GM18870 (cell line): ENCODE data around the gene INSYN1.
"Not testable (repeated sequence)": the region's sequence is repeated elsewhere in the genome, so short reads cannot be mapped to it uniquely, and the experiment has no call there.

Experiments used
- ATAC-seq: cut with Tn5 transposase; IDR thresholded peaks from one replicate; pipeline ENCODE4 v1.9.1; 2021; ENCODE audit warnings: moderate library complexity; ENCODE audit not compliant: unreplicated experiment

Gene INSYN1

GRCh38 chr15:73716417-73716816, 36.7 kb downstream of the INSYN1 start:
- ATAC-seq = no peak

- ATAC-seq = no peak
These were observed 37.7 kb downstream of the INSYN1 start for GRCh38 chr15:73715417-73715816.

- ATAC-seq = no peak
These were observed 38.4 kb downstream of the INSYN1 start for GRCh38 chr15:73714695-73715301.

- no peak for ATAC-seq
These were observed 41.0 kb downstream of the INSYN1 start for GRCh38 chr15:73712107-73712506.

GRCh38 chr15:73711526-73711925, 41.6 kb downstream of the INSYN1 start:
- ATAC-seq = no peak

- no peak for ATAC-seq
These were observed 42.8 kb downstream of the INSYN1 start for GRCh38 chr15:73710321-73710720.

- ATAC-seq = no peak
These were observed 43.5 kb downstream of the INSYN1 start for GRCh38 chr15:73709686-73710085.

- ATAC-seq = no peak
These were observed 43.9 kb downstream of the INSYN1 start for GRCh38 chr15:73709241-73709640.

DNA sequence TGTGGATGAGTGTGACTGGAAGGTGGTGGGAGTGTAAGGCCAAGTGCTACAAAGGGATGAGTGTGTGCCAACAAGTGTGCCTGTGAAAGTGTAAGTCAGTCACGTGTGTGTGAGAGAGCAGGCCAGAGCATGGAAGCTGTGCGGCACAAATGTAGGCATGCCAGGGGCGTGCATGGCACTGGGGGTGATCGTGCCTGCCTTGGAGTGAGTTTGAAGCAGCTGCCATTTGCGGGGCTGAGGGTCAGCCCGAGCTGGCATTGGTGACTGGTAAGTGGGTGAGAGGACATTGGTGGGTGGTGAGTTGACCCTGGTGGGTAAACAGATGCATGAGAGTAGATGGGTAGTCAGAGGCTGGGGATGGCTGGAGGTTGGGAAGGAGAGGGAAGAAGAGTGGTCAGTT, 44.5 kb downstream of the INSYN1 start:
- no peak for ATAC-seq

GRCh38 chr15:73704869-73705645, 48.1 kb downstream of the INSYN1 start:
- no peak for ATAC-seq

DNA sequence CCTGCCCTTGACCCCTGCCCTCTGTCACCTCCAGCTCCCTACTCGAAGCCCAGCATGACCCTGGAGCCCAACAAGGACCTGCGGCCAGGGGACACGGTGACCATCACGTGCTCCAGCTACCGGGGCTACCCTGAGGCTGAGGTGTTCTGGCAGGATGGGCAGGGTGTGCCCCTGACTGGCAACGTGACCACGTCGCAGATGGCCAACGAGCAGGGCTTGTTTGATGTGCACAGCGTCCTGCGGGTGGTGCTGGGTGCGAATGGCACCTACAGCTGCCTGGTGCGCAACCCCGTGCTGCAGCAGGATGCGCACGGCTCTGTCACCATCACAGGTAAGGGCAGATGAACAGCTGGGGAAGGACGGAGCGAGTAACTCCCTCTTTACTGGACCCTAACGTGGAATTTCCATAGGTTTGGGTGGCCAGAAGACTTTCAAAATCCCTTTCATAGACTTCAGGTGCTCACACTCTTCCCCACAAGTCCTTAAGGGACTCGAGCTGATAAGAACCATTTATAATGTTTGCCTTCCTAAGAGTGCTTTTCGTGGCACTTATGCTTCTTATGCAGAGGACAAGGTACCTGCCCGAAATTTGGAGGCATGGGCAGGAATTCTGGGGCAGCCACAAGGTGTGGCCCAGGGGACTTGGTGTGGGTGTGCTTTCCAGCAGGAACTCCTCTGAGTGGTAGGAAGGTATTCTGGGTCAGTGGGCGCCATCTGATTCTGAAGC, 48.8 kb downstream of the INSYN1 start:
- not testable (repeated sequence) for ATAC-seq

- ATAC-seq = not testable (repeated sequence)
These were observed 49.5 kb downstream of the INSYN1 start for GRCh38 chr15:73703601-73704000.

- ATAC-seq = not testable (repeated sequence)
These were observed 50.6 kb downstream of the INSYN1 start for GRCh38 chr15:73702311-73703239.

GRCh38 chr15:73700041-73700842, 52.9 kb downstream of the INSYN1 start:
- no peak for ATAC-seq

DNA sequence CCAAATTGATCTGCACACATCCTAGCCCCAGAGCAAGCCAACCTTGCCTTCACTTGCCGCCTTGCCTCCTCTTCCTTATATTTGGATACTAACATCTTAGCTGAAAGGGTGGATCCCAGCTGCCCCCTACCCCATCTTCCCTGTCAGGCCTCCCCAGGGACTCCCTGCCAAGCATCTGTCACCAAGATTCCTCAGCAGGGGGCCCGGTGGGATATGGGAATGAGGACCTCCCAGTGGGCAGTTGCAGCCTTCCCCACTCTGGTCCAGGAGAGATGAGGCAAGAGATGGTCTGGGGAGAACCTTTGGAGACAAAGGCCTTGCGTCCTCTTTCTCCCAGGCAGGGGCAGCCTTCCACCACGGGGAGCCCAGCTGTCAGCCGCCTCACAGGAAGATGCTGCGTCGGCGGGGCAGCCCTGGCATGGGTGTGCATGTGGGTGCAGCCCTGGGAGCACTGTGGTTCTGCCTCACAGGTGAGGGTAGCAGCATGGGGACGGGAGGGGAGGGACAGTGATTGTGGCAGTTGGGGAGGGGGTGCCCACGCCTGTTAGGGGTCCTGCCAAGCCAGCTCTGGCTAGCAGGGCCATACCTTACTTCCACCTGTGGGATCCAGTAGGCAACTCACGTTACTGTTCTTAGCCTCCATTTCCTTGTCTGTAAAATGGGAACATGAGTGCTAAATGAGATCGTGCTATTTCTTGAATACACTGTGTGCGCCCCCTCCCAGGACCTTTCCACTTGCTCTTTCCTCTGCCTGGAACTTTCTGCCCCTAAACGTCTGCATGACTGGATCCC, 53.7 kb downstream of the INSYN1 start:
- no peak for ATAC-seq

DNA sequence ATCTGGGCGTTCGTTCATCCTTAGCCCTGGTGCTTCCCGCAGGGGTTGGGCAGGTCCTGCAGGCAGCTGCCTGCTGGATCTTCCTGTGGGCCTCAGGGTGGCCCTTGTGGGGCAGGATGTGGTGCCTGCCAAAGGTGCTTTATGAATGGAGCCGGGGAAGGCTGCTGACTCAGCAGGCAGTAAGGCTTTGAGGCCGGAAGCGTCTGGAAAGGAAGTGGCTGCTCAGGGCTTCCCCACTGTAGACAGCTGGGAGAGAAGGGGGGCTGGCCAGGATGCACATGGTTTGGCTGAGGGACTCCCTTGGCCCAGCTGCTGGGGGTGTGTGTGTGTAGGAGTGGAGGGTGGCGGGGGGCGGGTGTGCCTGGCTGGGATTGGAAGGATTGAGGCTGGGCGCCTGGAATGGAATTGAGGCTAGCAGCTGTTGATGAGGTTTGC, 56.1 kb downstream of the INSYN1 start:
- peak; percentile 70 for ATAC-seq

DNA sequence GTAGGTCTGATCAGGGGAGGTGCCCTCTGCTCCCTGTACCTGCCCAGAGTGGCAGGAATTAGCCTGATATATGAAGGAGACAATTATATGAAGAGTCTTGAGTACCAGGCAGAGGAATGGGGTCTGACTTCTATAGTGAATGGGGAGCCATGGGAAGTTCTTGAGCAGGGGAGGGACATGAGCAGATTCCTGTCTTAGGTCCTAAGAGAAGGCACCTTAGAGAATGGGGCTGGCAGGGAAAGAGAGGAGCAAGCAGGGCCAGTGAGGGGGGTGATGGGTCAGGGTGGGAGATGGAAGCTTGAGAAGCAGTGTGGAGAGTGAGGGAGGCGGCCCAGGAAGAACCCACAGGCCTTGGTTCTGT, 56.5 kb downstream of the INSYN1 start:
- ATAC-seq = no peak

GRCh38 chr15:73695773-73696640, 57.1 kb downstream of the INSYN1 start:
- ATAC-seq = no peak
